Esophagus muscularis mucosa (tissue), 4 donors: ENCODE data around the gene CXCR1.

Experiments
- CTCF ChIP-seq, 3 experiments: fragments of 200-600 bp in 2 of 3; fragments of 450-650 bp in 1 of 3; sonication (generic) in 2 of 3; IDR thresholded peaks; one replicate each; pipeline ENCODE4 v1.5.1; 2017 to 2019; ENCODE audit warnings: antibody characterized with exemption in 3 of 3, mild to moderate bottlenecking in 2 of 3, moderate library complexity in 1 of 3
- EP300 ChIP-seq: sonication (generic); formaldehyde crosslinking; IDR thresholded peaks from one replicate; pipeline ENCODE4 v1.6.1; 2017; ENCODE audit warnings: antibody characterized with exemption
- POLR2A ChIP-seq: fragments of 450-650 bp; IDR thresholded peaks from one replicate; pipeline ENCODE4 v1.6.1; 2017; ENCODE audit warnings: antibody characterized with exemption, moderate library complexity, mild to moderate bottlenecking, low read depth
- POLR2AphosphoS5 ChIP-seq, 2 donors: sonication (generic); formaldehyde crosslinking; IDR thresholded peaks; one replicate each; pipeline ENCODE4 v1.6.1; 2017; ENCODE audit warnings: antibody characterized with exemption in 2 of 2

GRCh38 chr2:218196974-218197373 lies 30.2 kb upstream of the CXCR1 start:
- TF ChIP-seq POLR2AphosphoS5 (IDR thresholded peaks at IDR 0.05) (no peak), CTCF (IDR thresholded peaks at IDR 0.05) (no peak), POLR2A (no peak), EP300 (no peak)
